ENCODE data around the gene BBS9. TPM values are rescaled to one million over a fixed set of nuclear protein-coding genes. Genes with fewer than 3 reads are reported as not detected.

The BBS9 gene
- total RNA-seq, 5 donors from 2014 or later (not counting 1 experiment from before 2014, with no cell fraction given): 18.5 to 28.8 (median 20.9) TPM

GRCh38 chr7:33610918-33611317 is 481.6 kb downstream of the BBS9 start:
- no peak overlapping the region for H3K27ac Mint-ChIP-seq
- H3K36me3 ChIP-seq (ENCODE audit: control insufficient read depth in 2 of 2, extremely low read depth in 1 of 2, insufficient read depth in 1 of 2, low read length in 1 of 2): peaks cover 0 to 3% of the 10 kb centered on the region in 2 donors

GRCh38 chr7:33612442-33612841 is 483.1 kb downstream of the BBS9 start:
- Mint-ChIP-seq H3K36me3 (peaks cover 61% of the 10 kb centered on the region), H3K9me3 (peaks cover 6 to 11% (median 6%) of the 10 kb centered on the region in 3 donors), H3K4me3 (no peak overlapping the region), H3K27me3 (no peaks in the 10 kb centered on the region), H3K4me1 (no peaks in the 10 kb centered on the region), H3K27ac (no peak overlapping the region)
- no peaks in the 10 kb centered on the region for H3K36me3 ChIP-seq (ENCODE audit: control insufficient read depth in 2 of 2, extremely low read depth in 1 of 2, insufficient read depth in 1 of 2, low read length in 1 of 2)
- ChIA-PET CTCF (no interaction called here), POLR2A (no interaction called here)
- WGBS (ENCODE audit: insufficient coverage): no CpG with 5 or more reads among the region's 1 CpG
- ATAC-seq (replicated peaks in 1 of 4) (no peak), DNase-seq (no peak)
- H3K27me3 ChIP-seq (replicated peaks in 1 of 2; ENCODE audit: control insufficient read depth in 2 of 2, extremely low read depth in 1 of 2, insufficient read depth in 2 of 2, low read length in 1 of 2): no peaks in the 10 kb centered on the region
- no peak overlapping the region for H3K4me3 ChIP-seq (ENCODE audit: control insufficient read depth in 1 of 2, extremely low read depth in 1 of 2, low read length in 1 of 2)
- H3K9me3 ChIP-seq: no peaks in the 10 kb centered on the region
- no peak overlapping the region for H3K27ac ChIP-seq (ENCODE audit: low read length)
- no peaks in the 10 kb centered on the region for H3K4me1 ChIP-seq (ENCODE audit: control insufficient read depth in 1 of 2, extremely low read depth in 1 of 2, insufficient read depth in 2 of 2, low read length in 2 of 2)

More at GRCh38 chr7:33610918-33611317, 481.6 kb downstream of the BBS9 start:
- Histone ChIP-seq H3K27ac (ENCODE audit: low read length) (no peak overlapping the region), H3K4me1 (ENCODE audit: control insufficient read depth in 1 of 2, extremely low read depth in 1 of 2, insufficient read depth in 2 of 2, low read length in 2 of 2) (no peaks in the 10 kb centered on the region), H3K4me3 (ENCODE audit: control insufficient read depth in 1 of 2, extremely low read depth in 1 of 2, low read length in 1 of 2) (no peak overlapping the region), H3K9me3 (no peaks in the 10 kb centered on the region), H3K27me3 (replicated peaks in 1 of 2; ENCODE audit: control insufficient read depth in 2 of 2, extremely low read depth in 1 of 2, insufficient read depth in 2 of 2, low read length in 1 of 2) (no peaks in the 10 kb centered on the region)
- ChIA-PET POLR2A (no interaction called here), CTCF (no interaction called here)
- no peak overlapping the region for H3K4me3 Mint-ChIP-seq
- H3K4me1 Mint-ChIP-seq: no peaks in the 10 kb centered on the region
- no peaks in the 10 kb centered on the region for H3K27me3 Mint-ChIP-seq
- DNase-seq (no peak), ATAC-seq (replicated peaks in 1 of 4) (no peak)
- H3K36me3 Mint-ChIP-seq: peaks cover 70% of the 10 kb centered on the region
- 67% methylated on average over 1 of the region's 3 CpGs for WGBS (ENCODE audit: insufficient coverage)
- H3K9me3 Mint-ChIP-seq: peaks cover 4 to 8% (median 5%) of the 10 kb centered on the region in 3 donors

GRCh38 chr7:33614357-33615117 is 485.2 kb downstream of the BBS9 start:
- 83% methylated on average over 1 of the region's 6 CpGs for WGBS (ENCODE audit: insufficient coverage)
- no peak overlapping the region for H3K4me3 Mint-ChIP-seq
- Histone ChIP-seq H3K4me3 (ENCODE audit: control insufficient read depth in 1 of 2, extremely low read depth in 1 of 2, low read length in 1 of 2) (no peak overlapping the region), H3K27me3 (replicated peaks in 1 of 2; ENCODE audit: control insufficient read depth in 2 of 2, extremely low read depth in 1 of 2, insufficient read depth in 2 of 2, low read length in 1 of 2) (no peaks in the 10 kb centered on the region), H3K27ac (ENCODE audit: low read length) (no peak overlapping the region), H3K4me1 (ENCODE audit: control insufficient read depth in 1 of 2, extremely low read depth in 1 of 2, insufficient read depth in 2 of 2, low read length in 2 of 2) (no peaks in the 10 kb centered on the region), H3K36me3 (ENCODE audit: control insufficient read depth in 2 of 2, extremely low read depth in 1 of 2, insufficient read depth in 1 of 2, low read length in 1 of 2) (no peaks in the 10 kb centered on the region), H3K9me3 (no peaks in the 10 kb centered on the region)
- no peak for DNase-seq
- H3K4me1 Mint-ChIP-seq: no peaks in the 10 kb centered on the region
- H3K9me3 Mint-ChIP-seq: peaks cover 8 to 20% (median 13%) of the 10 kb centered on the region in 3 donors
- CTCF ChIA-PET: no interaction called here
- H3K27ac Mint-ChIP-seq: no peak overlapping the region
- peaks cover 49% of the 10 kb centered on the region for H3K36me3 Mint-ChIP-seq
- ATAC-seq (replicated peaks in 1 of 4): no peak
- POLR2A ChIA-PET: no interaction called here
- H3K27me3 Mint-ChIP-seq: no peaks in the 10 kb centered on the region

GRCh38 chr7:33616752-33617151 is 487.4 kb downstream of the BBS9 start:
- DNase-seq (no peak), ATAC-seq (replicated peaks in 1 of 4) (no peak)
- no CpG with 5 or more reads among the region's 2 CpGs for WGBS (ENCODE audit: insufficient coverage)
- Mint-ChIP-seq H3K27me3 (no peaks in the 10 kb centered on the region), H3K9me3 (peaks cover 11 to 39% (median 22%) of the 10 kb centered on the region in 3 donors), H3K27ac (no peak overlapping the region), H3K4me1 (no peaks in the 10 kb centered on the region), H3K4me3 (no peak overlapping the region), H3K36me3 (peaks cover 38% of the 10 kb centered on the region)
- H3K36me3 ChIP-seq (ENCODE audit: control insufficient read depth in 2 of 2, extremely low read depth in 1 of 2, insufficient read depth in 1 of 2, low read length in 1 of 2): no peaks in the 10 kb centered on the region
- H3K27me3 ChIP-seq (replicated peaks in 1 of 2; ENCODE audit: control insufficient read depth in 2 of 2, extremely low read depth in 1 of 2, insufficient read depth in 2 of 2, low read length in 1 of 2): no peaks in the 10 kb centered on the region
- H3K27ac ChIP-seq (ENCODE audit: low read length): no peak overlapping the region
- H3K4me3 ChIP-seq (ENCODE audit: control insufficient read depth in 1 of 2, extremely low read depth in 1 of 2, low read length in 1 of 2): no peak overlapping the region
- no peaks in the 10 kb centered on the region for H3K9me3 ChIP-seq
- H3K4me1 ChIP-seq (ENCODE audit: control insufficient read depth in 1 of 2, extremely low read depth in 1 of 2, insufficient read depth in 2 of 2, low read length in 2 of 2): no peaks in the 10 kb centered on the region
- POLR2A ChIA-PET: no interaction called here
- CTCF ChIA-PET: no interaction called here

GRCh38 chr7:33619264-33619663 is 489.9 kb downstream of the BBS9 start:
- no peak for ATAC-seq (replicated peaks in 1 of 4)
- H3K9me3 Mint-ChIP-seq: peaks cover 9 to 39% (median 17%) of the 10 kb centered on the region in 3 donors
- H3K4me1 Mint-ChIP-seq: no peaks in the 10 kb centered on the region
- no CpG with 5 or more reads among the region's 2 CpGs for WGBS (ENCODE audit: insufficient coverage)
- H3K27me3 Mint-ChIP-seq: no peaks in the 10 kb centered on the region
- H3K4me3 Mint-ChIP-seq: no peak overlapping the region
- H3K36me3 Mint-ChIP-seq: peaks cover 15% of the 10 kb centered on the region
- ChIA-PET POLR2A (no interaction called here), CTCF (no interaction called here)
- H3K9me3 ChIP-seq: no peaks in the 10 kb centered on the region
- H3K4me1 ChIP-seq (ENCODE audit: control insufficient read depth in 1 of 2, extremely low read depth in 1 of 2, insufficient read depth in 2 of 2, low read length in 2 of 2): no peaks in the 10 kb centered on the region
- no peaks in the 10 kb centered on the region for H3K36me3 ChIP-seq (ENCODE audit: control insufficient read depth in 2 of 2, extremely low read depth in 1 of 2, insufficient read depth in 1 of 2, low read length in 1 of 2)
- no peak for DNase-seq
- no peaks in the 10 kb centered on the region for H3K27me3 ChIP-seq (replicated peaks in 1 of 2; ENCODE audit: control insufficient read depth in 2 of 2, extremely low read depth in 1 of 2, insufficient read depth in 2 of 2, low read length in 1 of 2)
- H3K4me3 ChIP-seq (ENCODE audit: control insufficient read depth in 1 of 2, extremely low read depth in 1 of 2, low read length in 1 of 2): no peak overlapping the region
- no peak overlapping the region for H3K27ac Mint-ChIP-seq
- no peak overlapping the region for H3K27ac ChIP-seq (ENCODE audit: low read length)

GRCh38 chr7:33623267-33623666 is 493.9 kb downstream of the BBS9 start:
- H3K36me3 ChIP-seq (ENCODE audit: control insufficient read depth in 2 of 2, extremely low read depth in 1 of 2, insufficient read depth in 1 of 2, low read length in 1 of 2): no peaks in the 10 kb centered on the region
- no peaks in the 10 kb centered on the region for H3K27me3 ChIP-seq (replicated peaks in 1 of 2; ENCODE audit: control insufficient read depth in 2 of 2, extremely low read depth in 1 of 2, insufficient read depth in 2 of 2, low read length in 1 of 2)
- Mint-ChIP-seq H3K4me1 (no peaks in the 10 kb centered on the region), H3K4me3 (no peak overlapping the region), H3K27ac (no peak overlapping the region), H3K27me3 (no peaks in the 10 kb centered on the region), H3K9me3 (peaks cover 5 to 44% (median 23%) of the 10 kb centered on the region in 3 donors), H3K36me3 (peaks cover 18% of the 10 kb centered on the region)
- H3K4me3 ChIP-seq (ENCODE audit: control insufficient read depth in 1 of 2, extremely low read depth in 1 of 2, low read length in 1 of 2): no peak overlapping the region
- ATAC-seq (replicated peaks in 1 of 4) (no peak), DNase-seq (no peak)
- H3K4me1 ChIP-seq (ENCODE audit: control insufficient read depth in 1 of 2, extremely low read depth in 1 of 2, insufficient read depth in 2 of 2, low read length in 2 of 2): no peaks in the 10 kb centered on the region
- ChIA-PET CTCF (no interaction called here), POLR2A (no interaction called here)
- no peak overlapping the region for H3K27ac ChIP-seq (ENCODE audit: low read length)
- WGBS (ENCODE audit: insufficient coverage): no CpG with 5 or more reads among the region's 1 CpG
- no peaks in the 10 kb centered on the region for H3K9me3 ChIP-seq

- no peaks in the 10 kb centered on the region for H3K4me1 ChIP-seq (ENCODE audit: control insufficient read depth in 1 of 2, extremely low read depth in 1 of 2, insufficient read depth in 2 of 2, low read length in 2 of 2)
- no peaks in the 10 kb centered on the region for H3K27me3 ChIP-seq (replicated peaks in 1 of 2; ENCODE audit: control insufficient read depth in 2 of 2, extremely low read depth in 1 of 2, insufficient read depth in 2 of 2, low read length in 1 of 2)
- Mint-ChIP-seq H3K4me3 (no peak overlapping the region), H3K4me1 (no peaks in the 10 kb centered on the region), H3K36me3 (peaks cover 18% of the 10 kb centered on the region), H3K27ac (no peak overlapping the region), H3K9me3 (peaks cover 4 to 38% (median 22%) of the 10 kb centered on the region in 3 donors), H3K27me3 (no peaks in the 10 kb centered on the region)
- CTCF ChIA-PET: no interaction called here
- no peaks in the 10 kb centered on the region for H3K36me3 ChIP-seq (ENCODE audit: control insufficient read depth in 2 of 2, extremely low read depth in 1 of 2, insufficient read depth in 1 of 2, low read length in 1 of 2)
- no peak for ATAC-seq (replicated peaks in 1 of 4)
- H3K27ac ChIP-seq (ENCODE audit: low read length): no peak overlapping the region
- no peak for DNase-seq
- H3K9me3 ChIP-seq: no peaks in the 10 kb centered on the region
- POLR2A ChIA-PET: no interaction called here
- no peak overlapping the region for H3K4me3 ChIP-seq (ENCODE audit: control insufficient read depth in 1 of 2, extremely low read depth in 1 of 2, low read length in 1 of 2)
Measured at GRCh38 chr7:33624215-33624614, 494.9 kb downstream of the BBS9 start.

Measured in T-cell (primary cell).